HEK293 (cell line): ENCODE data around the gene TMEM141.

Experiments
- GLIS1 ChIP-seq: fragments of 450-650 bp; formaldehyde crosslinking; IDR thresholded peaks from 2 replicates; pipeline ENCODE4 v1.5.1; 2016; ENCODE audit warnings: missing biosample characterization, missing genetic modification characterization
- MEIS1 ChIP-seq: sonication (generic); formaldehyde crosslinking; IDR thresholded peaks from 2 replicates; pipeline ENCODE4 v1.8.1; 2022; ENCODE audit warnings: missing genetic modification reagents, mild to moderate bottlenecking, borderline replicate concordance
- MZF1 ChIP-seq: fragments of 450-650 bp; formaldehyde crosslinking; IDR thresholded peaks from 2 replicates; pipeline ENCODE4 v1.5.1; 2017; ENCODE audit warnings: missing biosample characterization, missing genetic modification characterization, borderline replicate concordance
- OSR2 ChIP-seq: fragments of 450-650 bp; formaldehyde crosslinking; IDR thresholded peaks from 2 replicates; pipeline ENCODE4 v1.5.1; 2016; ENCODE audit warnings: missing biosample characterization, missing genetic modification characterization
- WT1 ChIP-seq: fragments of 450-650 bp; formaldehyde crosslinking; IDR thresholded peaks from 2 replicates; pipeline ENCODE4 v1.5.1; 2016; ENCODE audit warnings: missing biosample characterization, missing genetic modification characterization
- YY1 ChIP-seq: fragments of 450-650 bp; formaldehyde crosslinking; IDR thresholded peaks from 2 replicates; pipeline ENCODE4 v1.5.1; 2018; ENCODE audit warnings: missing biosample characterization, missing genetic modification characterization
- YY2 ChIP-seq: fragments of 450-650 bp; formaldehyde crosslinking; IDR thresholded peaks from 2 replicates; pipeline ENCODE4 v1.5.1; 2016; ENCODE audit warnings: missing biosample characterization, missing genetic modification characterization
- ZBTB1 ChIP-seq: fragments of 450-650 bp; formaldehyde crosslinking; IDR thresholded peaks from 2 replicates; pipeline ENCODE4 v1.5.1; 2016; ENCODE audit warnings: missing biosample characterization, missing genetic modification characterization
- ZNF10 ChIP-seq: fragments of 450-650 bp; formaldehyde crosslinking; IDR thresholded peaks from 2 replicates; pipeline ENCODE4 v1.5.1; 2017; ENCODE audit warnings: missing biosample characterization, missing genetic modification characterization
- ZNF140 ChIP-seq: fragments of 450-650 bp; formaldehyde crosslinking; IDR thresholded peaks from 2 replicates; pipeline ENCODE4 v1.5.1; 2016; ENCODE audit warnings: missing biosample characterization, missing genetic modification characterization
- ZNF221 ChIP-seq: fragments of 450-650 bp; formaldehyde crosslinking; IDR thresholded peaks from 2 replicates; pipeline ENCODE4 v1.5.1; 2017; ENCODE audit warnings: missing biosample characterization, missing genetic modification characterization, borderline replicate concordance
- ZNF223 ChIP-seq: fragments of 450-650 bp; formaldehyde crosslinking; IDR thresholded peaks from 2 replicates; pipeline ENCODE4 v1.5.1; 2016; ENCODE audit warnings: missing biosample characterization, missing genetic modification characterization
- ZNF24 ChIP-seq: fragments of 450-650 bp; formaldehyde crosslinking; IDR thresholded peaks from 2 replicates; pipeline ENCODE4 v1.5.1; 2016; ENCODE audit warnings: missing biosample characterization, missing genetic modification characterization
- ZNF311 ChIP-seq: fragments of 450-650 bp; formaldehyde crosslinking; IDR thresholded peaks from 2 replicates; pipeline ENCODE4 v1.5.1; 2017; ENCODE audit warnings: missing biosample characterization, missing genetic modification characterization, borderline replicate concordance
- ZNF335 ChIP-seq: fragments of 450-650 bp; formaldehyde crosslinking; conservative IDR thresholded peaks from 2 replicates; pipeline ENCODE4 v1.5.1; 2016; ENCODE audit warnings: missing biosample characterization, missing genetic modification characterization
- ZNF510 ChIP-seq: fragments of 450-650 bp; formaldehyde crosslinking; IDR thresholded peaks from 2 replicates; pipeline ENCODE4 v1.5.1; 2018; ENCODE audit warnings: mild to moderate bottlenecking, missing genetic modification characterization, missing biosample characterization; ENCODE audit not compliant: insufficient replicate concordance
- ZNF530 ChIP-seq: fragments of 450-650 bp; formaldehyde crosslinking; IDR thresholded peaks from 2 replicates; pipeline ENCODE4 v1.5.1; 2016; ENCODE audit warnings: low read depth, missing biosample characterization, missing genetic modification characterization
- ZNF555 ChIP-seq: fragments of 450-650 bp; formaldehyde crosslinking; conservative IDR thresholded peaks from 2 replicates; pipeline ENCODE4 v1.5.1; 2017; ENCODE audit warnings: missing biosample characterization, mild to moderate bottlenecking, missing genetic modification characterization, inconsistent platforms
- ZNF610 ChIP-seq: fragments of 450-650 bp; formaldehyde crosslinking; IDR thresholded peaks from 2 replicates; pipeline ENCODE4 v1.5.1; 2016; ENCODE audit warnings: missing biosample characterization, missing genetic modification characterization, borderline replicate concordance
- ZNF629 ChIP-seq: fragments of 450-650 bp; formaldehyde crosslinking; IDR thresholded peaks from 2 replicates; pipeline ENCODE4 v1.5.1; 2017; ENCODE audit warnings: missing biosample characterization, missing genetic modification characterization
- ZNF654 ChIP-seq: fragments of 450-650 bp; formaldehyde crosslinking; IDR thresholded peaks from 2 replicates; pipeline ENCODE4 v1.5.1; 2016; ENCODE audit warnings: low read depth, missing biosample characterization, missing genetic modification characterization
- ZNF670 ChIP-seq: fragments of 450-650 bp; formaldehyde crosslinking; IDR thresholded peaks from 2 replicates; pipeline ENCODE4 v1.5.1; 2016; ENCODE audit warnings: missing biosample characterization, missing genetic modification characterization, low read depth
- ZNF701 ChIP-seq: fragments of 450-650 bp; formaldehyde crosslinking; IDR thresholded peaks from 2 replicates; pipeline ENCODE4 v1.5.1; 2016; ENCODE audit warnings: missing biosample characterization, missing genetic modification characterization
- ZNF777 ChIP-seq: fragments of 450-650 bp; formaldehyde crosslinking; IDR thresholded peaks from 2 replicates; pipeline ENCODE4 v1.5.1; 2017; ENCODE audit warnings: missing biosample characterization, missing genetic modification characterization, borderline replicate concordance
- ZNF830 ChIP-seq: fragments of 450-650 bp; IDR thresholded peaks from 2 replicates; pipeline ENCODE4 v1.5.0; 2018; ENCODE audit warnings: missing biosample characterization, missing genetic modification characterization, low read depth, mild to moderate bottlenecking, moderate library complexity
- TF ChIP-seq, protein P1 (sequence below): fragments of 450-650 bp; formaldehyde crosslinking; IDR thresholded peaks from 2 replicates; pipeline ENCODE4 v1.5.1; 2016; ENCODE audit warnings: missing biosample characterization, missing genetic modification characterization
- TF ChIP-seq, protein P2 (sequence below): IDR thresholded peaks from 2 replicates; pipeline ENCODE4 v1.6.1; 2011; ENCODE audit warnings: mild to moderate bottlenecking, low read depth, low read length, borderline replicate concordance
- TF ChIP-seq, protein P3 (sequence below): fragments of 450-650 bp; formaldehyde crosslinking; IDR thresholded peaks from 2 replicates; pipeline ENCODE4 v1.5.1; 2017; ENCODE audit warnings: missing biosample characterization, missing genetic modification characterization
- TF ChIP-seq, protein P4 (sequence below): fragments of 450-650 bp; formaldehyde crosslinking; IDR thresholded peaks from 2 replicates; pipeline ENCODE4 v1.5.0; 2017; ENCODE audit warnings: missing biosample characterization, missing genetic modification characterization, borderline replicate concordance
- TF ChIP-seq, protein P5 (sequence below): fragments of 450-650 bp; formaldehyde crosslinking; IDR thresholded peaks from 2 replicates; pipeline ENCODE4 v1.5.1; 2016; ENCODE audit warnings: missing biosample characterization, missing genetic modification characterization

Gene TMEM141

DNA sequence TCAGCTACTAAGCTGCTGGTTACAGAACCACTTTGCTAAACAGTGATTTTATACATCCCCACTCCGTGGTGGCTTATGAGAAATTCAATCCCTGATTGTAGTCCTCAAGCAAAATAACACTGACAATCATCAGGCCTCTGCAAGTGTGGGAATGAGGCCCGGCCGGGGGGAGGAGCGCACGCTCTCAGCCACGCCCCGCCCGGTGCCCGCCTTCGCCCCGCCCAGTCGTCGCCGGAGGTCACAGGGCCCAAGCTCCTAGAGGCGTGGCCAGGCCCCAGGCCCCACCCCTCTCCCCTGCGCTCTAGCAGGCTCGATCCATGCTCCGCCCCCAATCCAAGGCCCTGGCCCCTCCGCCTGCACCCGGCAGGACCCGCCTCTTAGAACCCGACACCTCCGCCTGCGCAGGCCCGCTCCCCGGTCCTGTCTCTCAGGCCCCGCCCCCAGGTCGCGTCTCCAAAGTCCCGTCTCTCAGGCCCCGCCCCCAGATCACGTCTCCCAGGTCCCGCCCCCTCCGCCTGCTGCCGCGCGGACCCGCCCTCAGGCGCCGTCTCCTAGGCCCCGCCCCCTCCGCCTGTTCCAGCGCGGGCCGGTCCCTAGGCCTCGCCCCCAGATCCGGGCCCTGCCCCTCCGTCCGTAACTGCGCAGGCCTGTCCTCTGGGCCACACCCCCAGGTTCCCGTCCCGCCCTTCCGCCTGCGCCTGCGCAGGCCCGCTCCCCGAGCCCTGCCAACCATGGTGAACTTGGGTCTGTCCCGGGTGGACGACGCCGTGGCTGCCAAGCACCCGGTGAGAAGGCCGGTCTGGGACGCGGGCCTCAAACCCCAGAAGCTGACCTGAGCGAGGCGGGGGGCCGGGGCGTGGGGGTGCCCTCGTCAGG lies at the start of gene TMEM141 (continued):
- TF ChIP-seq WT1 (tag by site-specific recombination) = no peak
- no peak for TF ChIP-seq ZNF24 (tag by site-specific recombination)
- TF ChIP-seq ZNF555 = no peak
- TF ChIP-seq ZNF629 = peak; percentile 20; the same call in 1 of the 2 replicates
- TF ChIP-seq ZNF221 (tag by site-specific recombination) = no peak
- TF ChIP-seq, protein P1, sequence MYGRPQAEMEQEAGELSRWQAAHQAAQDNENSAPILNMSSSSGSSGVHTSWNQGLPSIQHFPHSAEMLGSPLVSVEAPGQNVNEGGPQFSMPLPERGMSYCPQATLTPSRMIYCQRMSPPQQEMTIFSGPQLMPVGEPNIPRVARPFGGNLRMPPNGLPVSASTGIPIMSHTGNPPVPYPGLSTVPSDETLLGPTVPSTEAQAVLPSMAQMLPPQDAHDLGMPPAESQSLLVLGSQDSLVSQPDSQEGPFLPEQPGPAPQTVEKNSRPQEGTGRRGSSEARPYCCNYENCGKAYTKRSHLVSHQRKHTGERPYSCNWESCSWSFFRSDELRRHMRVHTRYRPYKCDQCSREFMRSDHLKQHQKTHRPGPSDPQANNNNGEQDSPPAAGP = peak; percentile 27; the same call in 1 of the 2 replicates
- no peak for TF ChIP-seq ZNF311 (tag by site-specific recombination)
- peak; percentile 64 for TF ChIP-seq GLIS1 (tag by site-specific recombination)
- TF ChIP-seq YY2 = no peak
- TF ChIP-seq, protein P2, sequence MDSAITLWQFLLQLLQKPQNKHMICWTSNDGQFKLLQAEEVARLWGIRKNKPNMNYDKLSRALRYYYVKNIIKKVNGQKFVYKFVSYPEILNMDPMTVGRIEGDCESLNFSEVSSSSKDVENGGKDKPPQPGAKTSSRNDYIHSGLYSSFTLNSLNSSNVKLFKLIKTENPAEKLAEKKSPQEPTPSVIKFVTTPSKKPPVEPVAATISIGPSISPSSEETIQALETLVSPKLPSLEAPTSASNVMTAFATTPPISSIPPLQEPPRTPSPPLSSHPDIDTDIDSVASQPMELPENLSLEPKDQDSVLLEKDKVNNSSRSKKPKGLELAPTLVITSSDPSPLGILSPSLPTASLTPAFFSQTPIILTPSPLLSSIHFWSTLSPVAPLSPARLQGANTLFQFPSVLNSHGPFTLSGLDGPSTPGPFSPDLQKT = no peak
- peak; percentile 79 for TF ChIP-seq OSR2 (tag by site-specific recombination)
- no peak for TF ChIP-seq ZNF510 (tag by site-specific recombination)
- 0 out of 2 replicates have a peak, but pooled peaks have one; percentile 23 for TF ChIP-seq ZNF10 (tag by site-specific recombination)
- no peak for TF ChIP-seq ZNF140 (tag by site-specific recombination)
- TF ChIP-seq, protein P3, sequence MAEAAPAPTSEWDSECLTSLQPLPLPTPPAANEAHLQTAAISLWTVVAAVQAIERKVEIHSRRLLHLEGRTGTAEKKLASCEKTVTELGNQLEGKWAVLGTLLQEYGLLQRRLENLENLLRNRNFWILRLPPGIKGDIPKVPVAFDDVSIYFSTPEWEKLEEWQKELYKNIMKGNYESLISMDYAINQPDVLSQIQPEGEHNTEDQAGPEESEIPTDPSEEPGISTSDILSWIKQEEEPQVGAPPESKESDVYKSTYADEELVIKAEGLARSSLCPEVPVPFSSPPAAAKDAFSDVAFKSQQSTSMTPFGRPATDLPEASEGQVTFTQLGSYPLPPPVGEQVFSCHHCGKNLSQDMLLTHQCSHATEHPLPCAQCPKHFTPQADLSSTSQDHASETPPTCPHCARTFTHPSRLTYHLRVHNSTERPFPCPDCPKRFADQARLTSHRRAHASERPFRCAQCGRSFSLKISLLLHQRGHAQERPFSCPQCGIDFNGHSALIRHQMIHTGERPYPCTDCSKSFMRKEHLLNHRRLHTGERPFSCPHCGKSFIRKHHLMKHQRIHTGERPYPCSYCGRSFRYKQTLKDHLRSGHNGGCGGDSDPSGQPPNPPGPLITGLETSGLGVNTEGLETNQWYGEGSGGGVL (tag by site-specific recombination) = no peak
- no peak for TF ChIP-seq ZBTB1 (tag by site-specific recombination)
- TF ChIP-seq ZNF670 (tag by site-specific recombination) = no peak
- TF ChIP-seq ZNF610 = no peak
- TF ChIP-seq, protein P4, sequence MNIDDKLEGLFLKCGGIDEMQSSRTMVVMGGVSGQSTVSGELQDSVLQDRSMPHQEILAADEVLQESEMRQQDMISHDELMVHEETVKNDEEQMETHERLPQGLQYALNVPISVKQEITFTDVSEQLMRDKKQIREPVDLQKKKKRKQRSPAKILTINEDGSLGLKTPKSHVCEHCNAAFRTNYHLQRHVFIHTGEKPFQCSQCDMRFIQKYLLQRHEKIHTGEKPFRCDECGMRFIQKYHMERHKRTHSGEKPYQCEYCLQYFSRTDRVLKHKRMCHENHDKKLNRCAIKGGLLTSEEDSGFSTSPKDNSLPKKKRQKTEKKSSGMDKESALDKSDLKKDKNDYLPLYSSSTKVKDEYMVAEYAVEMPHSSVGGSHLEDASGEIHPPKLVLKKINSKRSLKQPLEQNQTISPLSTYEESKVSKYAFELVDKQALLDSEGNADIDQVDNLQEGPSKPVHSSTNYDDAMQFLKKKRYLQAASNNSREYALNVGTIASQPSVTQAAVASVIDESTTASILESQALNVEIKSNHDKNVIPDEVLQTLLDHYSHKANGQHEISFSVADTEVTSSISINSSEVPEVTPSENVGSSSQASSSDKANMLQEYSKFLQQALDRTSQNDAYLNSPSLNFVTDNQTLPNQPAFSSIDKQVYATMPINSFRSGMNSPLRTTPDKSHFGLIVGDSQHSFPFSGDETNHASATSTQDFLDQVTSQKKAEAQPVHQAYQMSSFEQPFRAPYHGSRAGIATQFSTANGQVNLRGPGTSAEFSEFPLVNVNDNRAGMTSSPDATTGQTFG (tag by site-specific recombination) = no peak
- TF ChIP-seq ZNF530 (tag by site-specific recombination) = no peak
- no peak for TF ChIP-seq ZNF777 (tag by site-specific recombination)
- no peak for TF ChIP-seq YY1 (tag by site-specific recombination)
- no peak for TF ChIP-seq ZNF223
- peak; percentile 50 for TF ChIP-seq ZNF335 (tag by site-specific recombination)
- TF ChIP-seq, protein P5, sequence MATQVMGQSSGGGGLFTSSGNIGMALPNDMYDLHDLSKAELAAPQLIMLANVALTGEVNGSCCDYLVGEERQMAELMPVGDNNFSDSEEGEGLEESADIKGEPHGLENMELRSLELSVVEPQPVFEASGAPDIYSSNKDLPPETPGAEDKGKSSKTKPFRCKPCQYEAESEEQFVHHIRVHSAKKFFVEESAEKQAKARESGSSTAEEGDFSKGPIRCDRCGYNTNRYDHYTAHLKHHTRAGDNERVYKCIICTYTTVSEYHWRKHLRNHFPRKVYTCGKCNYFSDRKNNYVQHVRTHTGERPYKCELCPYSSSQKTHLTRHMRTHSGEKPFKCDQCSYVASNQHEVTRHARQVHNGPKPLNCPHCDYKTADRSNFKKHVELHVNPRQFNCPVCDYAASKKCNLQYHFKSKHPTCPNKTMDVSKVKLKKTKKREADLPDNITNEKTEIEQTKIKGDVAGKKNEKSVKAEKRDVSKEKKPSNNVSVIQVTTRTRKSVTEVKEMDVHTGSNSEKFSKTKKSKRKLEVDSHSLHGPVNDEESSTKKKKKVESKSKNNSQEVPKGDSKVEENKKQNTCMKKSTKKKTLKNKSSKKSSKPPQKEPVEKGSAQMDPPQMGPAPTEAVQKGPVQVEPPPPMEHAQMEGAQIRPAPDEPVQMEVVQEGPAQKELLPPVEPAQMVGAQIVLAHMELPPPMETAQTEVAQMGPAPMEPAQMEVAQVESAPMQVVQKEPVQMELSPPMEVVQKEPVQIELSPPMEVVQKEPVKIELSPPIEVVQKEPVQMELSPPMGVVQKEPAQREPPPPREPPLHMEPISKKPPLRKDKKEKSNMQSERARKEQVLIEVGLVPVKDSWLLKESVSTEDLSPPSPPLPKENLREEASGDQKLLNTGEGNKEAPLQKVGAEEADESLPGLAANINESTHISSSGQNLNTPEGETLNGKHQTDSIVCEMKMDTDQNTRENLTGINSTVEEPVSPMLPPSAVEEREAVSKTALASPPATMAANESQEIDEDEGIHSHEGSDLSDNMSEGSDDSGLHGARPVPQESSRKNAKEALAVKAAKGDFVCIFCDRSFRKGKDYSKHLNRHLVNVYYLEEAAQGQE (tag by site-specific recombination) = no peak
- no peak for TF ChIP-seq MEIS1
- peak; percentile 98 for TF ChIP-seq MZF1 (tag by site-specific recombination)
- TF ChIP-seq ZNF701 (tag by site-specific recombination) = no peak
- TF ChIP-seq ZNF654 = no peak
- TF ChIP-seq ZNF830 (tag by site-specific recombination) = no peak
